Peyer's patch (tissue), 4 donors: ENCODE results near the gene MACROD2.

Experiments
- CTCF ChIP-seq, 6 experiments: fragments of 450-650 bp in 4 of 6; fragments of 200-600 bp in 2 of 6; sonication (generic) in 1 of 6; IDR thresholded peaks; one replicate each; pipeline ENCODE4 v1.5.1; 2017 to 2019; ENCODE audit warnings: antibody characterized with exemption in 6 of 6, mild to moderate bottlenecking in 3 of 6, moderate library complexity in 1 of 6
- POLR2A ChIP-seq, 2 donors: fragments of 450-650 bp; IDR thresholded peaks; one replicate each; pipeline ENCODE4 v1.5.1; 2017; ENCODE audit warnings: antibody characterized with exemption in 2 of 2, mild to moderate bottlenecking in 2 of 2, moderate library complexity in 2 of 2

DNA sequence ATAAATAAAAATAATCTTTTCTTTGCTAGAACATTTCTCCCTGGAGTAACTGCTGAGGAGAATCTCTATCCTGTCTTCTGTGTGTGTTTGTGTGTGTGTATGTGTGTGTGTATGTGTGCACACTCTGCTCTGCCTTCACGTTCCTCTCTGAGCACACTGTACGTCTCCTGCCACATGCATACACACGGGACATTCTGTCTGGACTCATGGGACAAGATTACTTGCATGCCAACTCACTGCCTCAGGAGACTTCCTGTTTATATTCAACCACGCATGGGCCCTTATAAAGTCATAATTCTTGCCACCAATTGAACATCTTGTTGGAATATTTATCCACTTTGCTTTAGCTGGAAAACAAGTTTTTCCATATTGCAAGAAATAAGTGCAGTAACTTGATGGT, 1647.4 kb downstream of the MACROD2 start:
- TF ChIP-seq CTCF (IDR thresholded peaks at IDR 0.05) (no peak), POLR2A (IDR thresholded peaks at IDR 0.05) (no peak)
